ENCODE measurements around the gene PCNT.
A peak's percentile ranks its signal among the peaks of the same experiment; 100 is the strongest.
"Not testable (repeated sequence)": the region's sequence is repeated elsewhere in the genome, so short reads cannot be mapped to it uniquely, and the experiment has no call there.

PCNT gene

DNA sequence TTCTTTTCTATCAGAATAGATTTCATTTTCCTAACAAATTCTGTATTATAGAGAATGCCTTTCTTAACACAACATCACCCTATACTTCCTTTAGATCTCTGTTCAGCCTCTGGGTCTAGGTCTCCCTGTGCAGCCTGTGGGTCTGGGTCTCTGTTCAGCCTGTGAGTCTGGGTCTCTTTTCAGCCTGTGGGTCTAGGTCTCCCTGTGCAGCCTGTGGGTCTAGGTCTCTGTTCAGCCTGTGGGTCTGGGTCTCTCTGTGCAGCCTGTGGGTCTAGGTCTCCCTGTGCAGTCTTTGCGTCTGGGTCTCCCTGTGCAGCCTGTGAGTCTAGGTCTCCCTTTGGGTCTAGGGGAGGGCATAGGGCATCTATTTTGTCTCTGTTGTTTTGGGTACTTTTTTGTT lies 75.2 kb downstream of the PCNT start:
- H3K27ac ChIP-seq (ENCODE audit: low read depth, low read length), result no peak overlapping the region
- peaks cover 0 to 12% (median 0%) of the 10 kb centered on the region in 5 donors for H3K27me3 ChIP-seq (ENCODE audit: control insufficient read depth in 5 of 5, insufficient read depth in 4 of 5, low read length in 5 of 5)
- peaks cover 0 to 8% (median 0%) of the 10 kb centered on the region in 5 donors for H3K9me3 ChIP-seq (ENCODE audit: control insufficient read depth in 5 of 5, low read length in 5 of 5)
- no peak overlapping the region for H3K9ac ChIP-seq (ENCODE audit: low read length in 5 of 5)
- no peak overlapping the region for H3K4me3 ChIP-seq (ENCODE audit: low read depth in 1 of 5, low read length in 5 of 5)
- peaks cover 0 to 73% (median 67%) of the 10 kb centered on the region in 5 donors for H3K36me3 ChIP-seq (ENCODE audit: control insufficient read depth in 5 of 5, insufficient read depth in 5 of 5, low read length in 5 of 5)
- H3K4me1 ChIP-seq (ENCODE audit: control insufficient read depth in 5 of 5, insufficient read depth in 5 of 5, low read length in 5 of 5), result peaks cover 6 to 12% (median 7%) of the 10 kb centered on the region in 5 donors

DNA sequence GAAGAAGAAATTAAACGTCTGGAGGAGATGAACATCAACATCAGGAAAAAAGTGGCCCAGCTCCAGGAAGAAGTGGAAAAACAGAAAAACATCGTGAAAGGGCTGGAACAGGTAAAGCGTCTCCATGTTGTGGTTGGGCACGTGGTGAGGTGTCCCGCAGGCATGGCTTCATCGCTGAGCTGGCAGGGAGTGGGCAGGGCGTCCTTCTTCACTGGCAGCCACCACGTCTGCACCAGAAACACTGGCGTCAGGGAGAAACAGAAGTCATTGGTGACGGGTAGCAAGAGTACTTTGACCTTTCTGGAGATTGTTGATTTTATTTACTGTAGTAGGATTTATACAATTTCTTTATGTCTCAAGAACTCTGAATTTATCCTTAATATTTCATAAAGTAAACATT lies 75.7 kb downstream of the PCNT start:
- Histone ChIP-seq H3K36me3 (ENCODE audit: control insufficient read depth in 5 of 5, insufficient read depth in 5 of 5, low read length in 5 of 5) (peaks cover 0 to 75% (median 68%) of the 10 kb centered on the region in 5 donors), H3K27ac (ENCODE audit: low read depth, low read length) (no peak overlapping the region), H3K4me3 (ENCODE audit: low read depth in 1 of 5, low read length in 5 of 5) (no peak overlapping the region), H3K4me1 (ENCODE audit: control insufficient read depth in 5 of 5, insufficient read depth in 5 of 5, low read length in 5 of 5) (peaks cover under 1 to 14% (median 2%) of the 10 kb centered on the region in 5 donors), H3K9me3 (ENCODE audit: control insufficient read depth in 5 of 5, low read length in 5 of 5) (peaks cover 0 to 8% (median 0%) of the 10 kb centered on the region in 5 donors), H3K27me3 (ENCODE audit: control insufficient read depth in 5 of 5, insufficient read depth in 4 of 5, low read length in 5 of 5) (peaks cover 0 to 12% (median 0%) of the 10 kb centered on the region in 5 donors), H3K9ac (ENCODE audit: low read length in 5 of 5) (no peak overlapping the region)

DNA sequence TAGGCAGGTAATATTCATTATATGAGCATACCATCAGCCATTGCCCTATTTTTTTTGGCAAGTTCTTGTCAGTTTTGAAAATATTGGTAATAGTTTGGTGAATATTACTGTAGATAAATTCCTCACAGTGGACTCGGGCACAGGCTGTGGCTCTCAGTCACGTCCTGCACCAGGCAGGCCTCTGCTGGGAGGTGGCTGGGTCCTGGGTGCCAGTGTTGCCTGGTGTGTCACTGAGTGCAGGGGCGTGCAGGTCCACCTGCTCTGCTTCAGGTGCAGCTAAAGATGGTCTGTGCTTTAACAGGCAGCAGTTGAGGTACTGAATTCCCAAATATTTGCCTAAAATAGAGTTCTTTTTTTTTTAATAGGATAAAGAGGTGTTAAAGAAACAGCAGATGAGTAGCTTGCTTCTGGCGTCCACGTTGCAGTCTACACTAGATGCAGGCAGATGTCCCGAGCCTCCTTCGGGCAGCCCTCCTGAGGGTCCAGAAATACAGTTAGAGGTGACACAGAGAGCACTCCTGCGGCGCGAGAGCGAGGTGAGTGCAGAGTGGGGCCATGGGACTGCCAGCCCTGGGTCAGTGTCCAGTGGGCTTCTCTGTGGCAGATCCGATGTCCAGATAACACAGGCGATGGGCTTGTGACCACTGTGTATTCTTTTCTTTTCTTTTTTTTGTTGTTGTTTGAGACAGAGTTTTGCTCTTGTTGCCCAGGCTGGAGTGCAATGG lies 77.4 kb downstream of the PCNT start:
- Histone ChIP-seq H3K9me3 (ENCODE audit: control insufficient read depth in 5 of 5, low read length in 5 of 5) (peaks cover 0 to 8% (median 0%) of the 10 kb centered on the region in 5 donors), H3K36me3 (ENCODE audit: control insufficient read depth in 5 of 5, insufficient read depth in 5 of 5, low read length in 5 of 5) (peaks cover 0 to 75% (median 63%) of the 10 kb centered on the region in 5 donors), H3K4me3 (ENCODE audit: low read depth in 1 of 5, low read length in 5 of 5) (no peak overlapping the region), H3K27me3 (ENCODE audit: control insufficient read depth in 5 of 5, insufficient read depth in 4 of 5, low read length in 5 of 5) (peaks cover 0 to 12% (median 0%) of the 10 kb centered on the region in 5 donors), H3K27ac (ENCODE audit: low read depth, low read length) (no peak overlapping the region), H3K4me1 (ENCODE audit: control insufficient read depth in 5 of 5, insufficient read depth in 5 of 5, low read length in 5 of 5) (peaks cover 0 to 14% (median 0%) of the 10 kb centered on the region in 5 donors), H3K9ac (ENCODE audit: low read length in 5 of 5) (no peak overlapping the region)

DNA sequence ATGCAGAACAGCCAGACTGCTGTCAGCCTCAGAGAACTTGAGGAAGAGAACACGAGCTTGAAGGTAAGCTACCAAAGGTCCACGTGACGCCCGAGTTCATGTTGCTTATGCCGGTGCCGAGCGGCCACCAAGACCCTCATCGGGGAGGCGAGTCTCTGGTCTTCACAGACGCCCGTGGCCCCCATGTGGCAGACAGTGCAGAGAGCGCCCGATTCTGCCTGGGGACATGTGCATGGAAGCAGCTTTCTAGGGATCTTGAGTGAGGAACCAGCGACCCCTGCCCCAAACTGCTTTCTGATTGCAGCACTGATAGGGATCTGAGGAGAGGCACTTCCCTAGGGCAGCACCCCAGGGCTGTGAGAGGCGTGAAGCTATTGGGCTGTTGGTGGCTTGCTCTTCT lies 78.5 kb downstream of the PCNT start:
- Histone ChIP-seq H3K36me3 (ENCODE audit: control insufficient read depth in 5 of 5, insufficient read depth in 5 of 5, low read length in 5 of 5) (peaks cover 0 to 66% (median 55%) of the 10 kb centered on the region in 5 donors), H3K4me1 (ENCODE audit: control insufficient read depth in 5 of 5, insufficient read depth in 5 of 5, low read length in 5 of 5) (peaks cover 0 to 14% (median 0%) of the 10 kb centered on the region in 5 donors), H3K27ac (ENCODE audit: low read depth, low read length) (no peak overlapping the region), H3K9ac (ENCODE audit: low read length in 5 of 5) (no peak overlapping the region), H3K9me3 (ENCODE audit: control insufficient read depth in 5 of 5, low read length in 5 of 5) (peaks cover 0 to 8% (median 0%) of the 10 kb centered on the region in 5 donors), H3K4me3 (ENCODE audit: low read depth in 1 of 5, low read length in 5 of 5) (no peak overlapping the region), H3K27me3 (ENCODE audit: control insufficient read depth in 5 of 5, insufficient read depth in 4 of 5, low read length in 5 of 5) (peaks cover 0 to 12% (median 0%) of the 10 kb centered on the region in 5 donors)

DNA sequence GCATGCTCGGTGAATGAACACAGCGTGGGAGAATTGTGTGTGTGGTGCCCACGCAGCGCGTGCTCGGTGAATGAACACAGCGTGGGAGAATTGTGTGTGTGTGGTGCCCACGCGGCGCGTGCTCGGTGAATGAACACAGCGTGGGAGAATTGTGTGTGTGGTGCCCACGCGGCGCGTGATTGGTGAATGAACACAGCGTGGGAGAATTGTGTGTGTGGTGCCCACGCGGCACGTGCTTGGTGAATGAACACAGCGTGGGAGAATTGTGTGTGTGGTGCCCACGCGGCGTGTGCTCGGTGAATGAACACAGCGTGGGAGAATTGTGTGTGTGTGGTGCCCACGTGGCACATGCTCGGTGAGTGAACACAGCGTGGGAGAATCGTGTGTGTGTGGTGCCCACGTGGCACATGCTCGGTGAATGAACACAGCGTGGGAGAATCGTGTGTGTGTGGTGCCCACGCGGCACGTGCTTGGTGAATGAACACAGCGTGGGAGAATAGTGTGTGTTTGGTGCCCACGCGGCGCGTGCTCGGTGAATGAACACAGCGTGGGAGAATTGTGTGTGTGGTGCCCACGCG lies 79.4 kb downstream of the PCNT start:
- not testable (repeated sequence) for H3K27ac ChIP-seq (ENCODE audit: low read depth, low read length); H3K9me3 ChIP-seq (ENCODE audit: control insufficient read depth in 5 of 5, low read length in 5 of 5)
- Histone ChIP-seq H3K4me3 (ENCODE audit: low read depth in 1 of 5, low read length in 5 of 5) (peak overlapping the region in 1 of 5 donors; percentile 27), H3K27me3 (ENCODE audit: control insufficient read depth in 5 of 5, insufficient read depth in 4 of 5, low read length in 5 of 5) (peaks cover 0 to 12% (median 0%) of the 10 kb centered on the region in 5 donors), H3K36me3 (ENCODE audit: control insufficient read depth in 5 of 5, insufficient read depth in 5 of 5, low read length in 5 of 5) (peaks cover 2 to 57% (median 46%) of the 10 kb centered on the region in 5 donors), H3K9ac (ENCODE audit: low read length in 5 of 5) (peak overlapping the region in 1 of 5 donors; percentile 95), H3K4me1 (ENCODE audit: control insufficient read depth in 5 of 5, insufficient read depth in 5 of 5, low read length in 5 of 5) (peaks cover 0 to 14% (median 0%) of the 10 kb centered on the region in 5 donors)

DNA sequence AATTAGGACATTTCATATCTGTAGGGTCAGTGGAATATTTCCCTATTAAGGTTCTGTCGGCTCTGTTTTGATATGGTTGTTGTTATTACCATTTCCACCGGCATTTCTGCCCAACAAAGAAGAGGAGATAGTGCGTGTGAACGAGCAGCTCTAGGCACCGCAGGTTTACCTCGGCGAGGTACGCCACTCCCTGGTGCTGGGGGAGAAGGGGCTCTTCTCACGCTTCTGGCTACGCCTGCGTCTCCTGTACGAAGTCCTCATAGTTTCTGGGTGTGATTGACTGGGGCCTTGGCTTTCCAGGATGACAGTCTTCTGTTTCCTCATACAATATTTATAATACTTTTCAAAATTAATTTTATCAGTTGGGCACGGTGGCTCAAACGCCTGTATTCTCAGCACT lies 80.3 kb downstream of the PCNT start:
- Histone ChIP-seq H3K36me3 (ENCODE audit: control insufficient read depth in 5 of 5, insufficient read depth in 5 of 5, low read length in 5 of 5) (peaks cover 3 to 50% (median 42%) of the 10 kb centered on the region in 5 donors), H3K9ac (ENCODE audit: low read length in 5 of 5) (peak overlapping the region in 1 of 5 donors; percentile 95), H3K9me3 (ENCODE audit: control insufficient read depth in 5 of 5, low read length in 5 of 5) (peaks cover 0 to 8% (median 0%) of the 10 kb centered on the region in 5 donors), H3K4me1 (ENCODE audit: control insufficient read depth in 5 of 5, insufficient read depth in 5 of 5, low read length in 5 of 5) (peaks cover 0 to 14% (median 0%) of the 10 kb centered on the region in 5 donors), H3K27ac (ENCODE audit: low read depth, low read length) (no peak overlapping the region), H3K4me3 (ENCODE audit: low read depth in 1 of 5, low read length in 5 of 5) (no peak overlapping the region), H3K27me3 (ENCODE audit: control insufficient read depth in 5 of 5, insufficient read depth in 4 of 5, low read length in 5 of 5) (peaks cover 0 to 12% (median 0%) of the 10 kb centered on the region in 5 donors)

DNA sequence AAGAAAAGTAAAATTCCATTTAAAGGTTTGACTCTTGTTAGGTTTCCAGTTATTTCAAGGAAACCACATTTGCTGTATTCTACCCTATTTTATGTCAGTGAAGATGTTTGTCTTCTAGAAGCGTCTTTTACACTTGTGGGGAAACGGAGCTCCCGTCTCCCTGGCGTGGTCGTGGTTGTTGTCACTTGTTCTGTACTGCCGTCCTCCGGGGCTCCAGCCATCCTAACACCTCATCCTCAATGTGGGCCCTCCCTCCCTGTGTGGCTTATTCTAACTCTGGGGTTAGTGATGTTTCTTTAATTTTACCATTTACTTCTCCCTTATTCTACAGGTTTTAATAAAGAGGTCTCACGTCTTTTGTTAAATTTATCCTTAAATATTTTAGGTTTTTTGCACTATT lies 82.0 kb downstream of the PCNT start:
- Histone ChIP-seq H3K27me3 (ENCODE audit: control insufficient read depth in 5 of 5, insufficient read depth in 4 of 5, low read length in 5 of 5) (peaks cover 0 to 12% (median 0%) of the 10 kb centered on the region in 5 donors), H3K27ac (ENCODE audit: low read depth, low read length) (no peak overlapping the region), H3K4me3 (ENCODE audit: low read depth in 1 of 5, low read length in 5 of 5) (no peak overlapping the region), H3K4me1 (ENCODE audit: control insufficient read depth in 5 of 5, insufficient read depth in 5 of 5, low read length in 5 of 5) (peaks cover 0 to 14% (median 0%) of the 10 kb centered on the region in 5 donors), H3K9ac (ENCODE audit: low read length in 5 of 5) (no peak overlapping the region), H3K36me3 (ENCODE audit: control insufficient read depth in 5 of 5, insufficient read depth in 5 of 5, low read length in 5 of 5) (peaks cover 3 to 49% (median 40%) of the 10 kb centered on the region in 5 donors), H3K9me3 (ENCODE audit: control insufficient read depth in 5 of 5, low read length in 5 of 5) (peaks cover 0 to 8% (median 0%) of the 10 kb centered on the region in 5 donors)

DNA sequence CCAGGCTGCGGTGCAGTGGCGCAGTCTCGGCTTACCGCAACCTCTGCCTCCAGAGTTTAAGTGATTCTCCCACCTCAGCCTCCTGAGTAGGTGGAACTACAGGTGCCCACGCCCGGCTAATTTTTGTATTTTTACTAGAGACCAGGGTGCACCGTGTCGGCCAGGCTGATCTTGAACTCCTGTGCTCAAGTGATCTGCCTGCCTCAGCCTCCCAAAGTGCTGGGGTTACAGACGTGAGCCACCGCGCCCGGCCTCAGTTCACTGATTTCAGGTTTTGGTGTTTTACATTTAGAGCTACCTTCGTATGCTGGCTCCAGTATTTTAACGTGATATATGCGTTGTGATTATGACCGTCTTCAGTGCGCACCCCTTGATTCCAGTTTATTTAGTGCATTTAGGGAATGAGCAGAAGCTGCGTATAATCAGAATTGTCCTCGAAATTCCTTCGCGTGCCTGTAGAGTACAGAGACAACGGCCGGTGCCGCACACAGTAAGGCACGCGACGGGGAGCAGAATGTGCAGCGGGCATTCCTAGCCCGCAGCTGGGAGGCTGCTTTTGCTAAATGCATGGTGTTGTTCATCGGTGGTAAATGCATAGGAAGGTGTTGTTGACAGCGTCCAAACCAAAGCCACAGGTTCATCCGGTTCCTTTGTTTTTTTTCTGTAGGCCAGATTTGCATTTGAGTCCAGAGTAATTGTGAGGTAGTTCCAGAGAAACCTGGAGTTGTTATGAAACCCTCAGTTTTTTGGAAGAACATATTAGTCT lies 85.9 kb downstream of the PCNT start:
- Histone ChIP-seq H3K36me3 (ENCODE audit: control insufficient read depth in 5 of 5, insufficient read depth in 5 of 5, low read length in 5 of 5) (peaks cover 3 to 44% (median 37%) of the 10 kb centered on the region in 5 donors), H3K9me3 (ENCODE audit: control insufficient read depth in 5 of 5, low read length in 5 of 5) (no peaks in the 10 kb centered on the region)

DNA sequence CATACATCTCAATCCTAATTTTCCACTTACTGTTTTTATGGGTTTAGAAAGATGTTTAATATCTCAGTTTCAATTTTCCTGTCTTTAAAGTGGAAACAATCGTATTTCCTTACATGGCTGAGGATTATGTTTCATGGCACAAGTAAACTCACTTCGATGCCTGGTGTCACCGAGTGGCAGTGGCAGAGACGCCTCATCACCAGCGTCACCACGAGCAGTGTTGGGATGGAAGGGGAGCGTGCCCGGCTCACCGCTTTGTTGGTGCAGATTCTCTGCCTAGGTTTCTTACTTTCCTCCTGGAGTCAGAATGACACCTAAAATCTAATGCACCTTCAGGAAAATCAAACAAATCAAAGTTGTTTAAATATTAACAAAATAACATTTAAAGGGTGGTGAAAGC lies 86.6 kb downstream of the PCNT start:
- H3K4me3 ChIP-seq (ENCODE audit: low read depth in 1 of 5, low read length in 5 of 5), result no peak overlapping the region
- no peak overlapping the region for H3K27ac ChIP-seq (ENCODE audit: low read depth, low read length)
- no peaks in the 10 kb centered on the region for H3K27me3 ChIP-seq (ENCODE audit: control insufficient read depth in 5 of 5, insufficient read depth in 4 of 5, low read length in 5 of 5)
- H3K9ac ChIP-seq (ENCODE audit: low read length in 5 of 5), result no peak overlapping the region
- peaks cover 3 to 46% (median 41%) of the 10 kb centered on the region in 5 donors for H3K36me3 ChIP-seq (ENCODE audit: control insufficient read depth in 5 of 5, insufficient read depth in 5 of 5, low read length in 5 of 5)
- no peaks in the 10 kb centered on the region for H3K9me3 ChIP-seq (ENCODE audit: control insufficient read depth in 5 of 5, low read length in 5 of 5)
- no peaks in the 10 kb centered on the region for H3K4me1 ChIP-seq (ENCODE audit: control insufficient read depth in 5 of 5, insufficient read depth in 5 of 5, low read length in 5 of 5)

More for the DNA sequence above, 85.9 kb downstream of the PCNT start:
- Histone ChIP-seq H3K4me3 (ENCODE audit: low read depth in 1 of 5, low read length in 5 of 5) (no peak overlapping the region), H3K9ac (ENCODE audit: low read length in 5 of 5) (no peak overlapping the region), H3K27me3 (ENCODE audit: control insufficient read depth in 5 of 5, insufficient read depth in 4 of 5, low read length in 5 of 5) (no peaks in the 10 kb centered on the region), H3K27ac (ENCODE audit: low read depth, low read length) (no peak overlapping the region), H3K4me1 (ENCODE audit: control insufficient read depth in 5 of 5, insufficient read depth in 5 of 5, low read length in 5 of 5) (no peaks in the 10 kb centered on the region)
